ENCODE measurements around the gene SYNPO2.

- no peak for TF ChIP-seq POLR2A (IDR thresholded peaks at IDR 0.05)
- TF ChIP-seq, protein P1, sequence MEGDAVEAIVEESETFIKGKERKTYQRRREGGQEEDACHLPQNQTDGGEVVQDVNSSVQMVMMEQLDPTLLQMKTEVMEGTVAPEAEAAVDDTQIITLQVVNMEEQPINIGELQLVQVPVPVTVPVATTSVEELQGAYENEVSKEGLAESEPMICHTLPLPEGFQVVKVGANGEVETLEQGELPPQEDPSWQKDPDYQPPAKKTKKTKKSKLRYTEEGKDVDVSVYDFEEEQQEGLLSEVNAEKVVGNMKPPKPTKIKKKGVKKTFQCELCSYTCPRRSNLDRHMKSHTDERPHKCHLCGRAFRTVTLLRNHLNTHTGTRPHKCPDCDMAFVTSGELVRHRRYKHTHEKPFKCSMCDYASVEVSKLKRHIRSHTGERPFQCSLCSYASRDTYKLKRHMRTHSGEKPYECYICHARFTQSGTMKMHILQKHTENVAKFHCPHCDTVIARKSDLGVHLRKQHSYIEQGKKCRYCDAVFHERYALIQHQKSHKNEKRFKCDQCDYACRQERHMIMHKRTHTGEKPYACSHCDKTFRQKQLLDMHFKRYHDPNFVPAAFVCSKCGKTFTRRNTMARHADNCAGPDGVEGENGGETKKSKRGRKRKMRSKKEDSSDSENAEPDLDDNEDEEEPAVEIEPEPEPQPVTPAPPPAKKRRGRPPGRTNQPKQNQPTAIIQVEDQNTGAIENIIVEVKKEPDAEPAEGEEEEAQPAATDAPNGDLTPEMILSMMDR (IDR thresholded peaks at IDR 0.05 in 8 of 11, conservative IDR thresholded peaks at IDR 0.05 in 3 of 11) = no peak
Observed at GRCh38 chr4:119059221-119059620, 170.6 kb downstream of the SYNPO2 start.
